ENCODE measurements around the gene TMEM94. TPM values are rescaled to one million over a fixed set of nuclear protein-coding genes. Genes with fewer than 3 reads are reported as not detected.
A peak's percentile ranks its signal among the peaks of the same experiment; 100 is the strongest.

TMEM94 gene
- total and polyA plus RNA-seq, 2 of the 13 experiments (the other 11 are each of a cell fraction or from before 2014, with no cell fraction given), result 32.6 to 134 TPM

DNA sequence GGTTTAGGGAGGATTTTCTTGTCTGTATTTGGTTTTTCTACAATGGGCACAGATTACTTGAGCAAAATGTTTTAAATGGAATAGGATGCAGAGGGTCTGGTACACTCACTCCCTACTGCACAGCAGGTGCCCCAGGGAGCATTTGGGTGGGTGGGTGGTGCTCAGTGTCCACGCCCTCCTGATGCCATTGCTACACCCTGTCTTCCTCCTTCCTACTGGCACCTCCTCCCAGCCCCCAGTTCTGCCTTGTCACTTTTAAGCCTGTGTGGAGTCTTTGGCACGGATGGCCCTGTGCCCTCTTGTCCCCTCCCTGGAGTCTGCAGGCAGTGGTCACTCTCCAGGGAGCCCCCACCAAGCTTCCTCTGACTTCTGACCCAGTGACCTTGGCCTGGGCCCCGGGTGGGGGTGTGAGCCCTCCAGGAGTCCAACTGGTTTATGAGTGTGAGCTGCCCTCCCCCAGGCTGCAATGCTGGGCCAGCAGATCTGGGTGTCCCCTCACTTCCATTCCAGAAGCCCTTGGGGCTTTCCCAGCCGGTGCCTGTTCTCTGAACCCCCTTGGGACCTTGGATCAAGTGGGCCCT lies 84.6 kb downstream of the TMEM94 start:
- WGBS (ENCODE audit: low lambda C conversion rate), result 47% methylated on average over 4 of the region's 4 CpGs
- TF ChIP-seq ZNF354B (CRISPR knock-in tag; IDR thresholded peaks at IDR 0.05), result no peak
- no peak for TF ChIP-seq ZSCAN22 (CRISPR knock-in tag; IDR thresholded peaks at IDR 0.05)
- no peak for TF ChIP-seq ZNF784 (CRISPR knock-in tag; IDR thresholded peaks at IDR 0.05; ENCODE audit: borderline replicate concordance)
- TF ChIP-seq ZKSCAN5 (CRISPR knock-in tag; IDR thresholded peaks at IDR 0.05), result no peak
- peak; percentile 98 for TF ChIP-seq PPARG (CRISPR knock-in tag; conservative IDR thresholded peaks at IDR 0.05)
- peak; percentile 31 for TF ChIP-seq TEAD3 (CRISPR knock-in tag; optimal IDR thresholded peaks at IDR 0.05; ENCODE audit: borderline replicate concordance)
- TF ChIP-seq SIX1 (CRISPR knock-in tag; IDR thresholded peaks at IDR 0.05; ENCODE audit: borderline replicate concordance), result no peak
- TF ChIP-seq RFX3 (CRISPR knock-in tag; IDR thresholded peaks at IDR 0.05), result no peak
- no peak for TF ChIP-seq BRD4 (CRISPR knock-in tag; IDR thresholded peaks at IDR 0.05)
- TF ChIP-seq DRAP1 (CRISPR knock-in tag; IDR thresholded peaks at IDR 0.05), result no peak
- TF ChIP-seq EP300 (IDR thresholded peaks at IDR 0.05; ENCODE audit: low read depth in 2 of 2, low read length in 2 of 2), result 0 out of 4 replicates have a peak, but pooled peaks of 1 of the 2 experiments have one; percentile 16
- TF ChIP-seq EP300 (CRISPR knock-in tag; IDR thresholded peaks at IDR 0.05; ENCODE audit: borderline replicate concordance), result no peak
- TF ChIP-seq ETS1 (CRISPR knock-in tag; IDR thresholded peaks at IDR 0.05), result no peak
- no peak for TF ChIP-seq IKZF1 (IDR thresholded peaks at IDR 0.05)
- TF ChIP-seq ZFX (CRISPR knock-in tag; IDR thresholded peaks at IDR 0.05; ENCODE audit: low read depth), result no peak; the same call in 1 of the 2 replicates
- peak; percentile 61 for TF ChIP-seq BCL6 (CRISPR knock-in tag; IDR thresholded peaks at IDR 0.05)
- no peak for TF ChIP-seq ZNF205 (CRISPR knock-in tag; IDR thresholded peaks at IDR 0.05)
- no peak for TF ChIP-seq SP140L (CRISPR knock-in tag; IDR thresholded peaks at IDR 0.05; ENCODE audit: borderline replicate concordance)
- TF ChIP-seq FOXJ3 (CRISPR knock-in tag; IDR thresholded peaks at IDR 0.05; ENCODE audit: borderline replicate concordance), result no peak
- TF ChIP-seq UBTF (CRISPR knock-in tag; IDR thresholded peaks at IDR 0.05), result no peak
- TF ChIP-seq ZNF468 (CRISPR knock-in tag; IDR thresholded peaks at IDR 0.05), result no peak
- TF ChIP-seq STAG1 (CRISPR knock-in tag; IDR thresholded peaks at IDR 0.05), result no peak

More for the DNA sequence above, 84.6 kb downstream of the TMEM94 start:
- intact Hi-C loops (cut with micrococcal nuclease; ENCODE audit: unreplicated experiment), result no loop called here
- ChIA-PET CTCF (ENCODE audit: low intra/inter-chr PET ratio, low total read pairs) (no interaction called here), POLR2A (interaction anchor here (0.8 to 2.8 kb wide), 4 partner anchors 9 to 36 kb away, joined by 4 to 12 read pairs (median 6); partner anchors contain the start of gene LLGL2)
- H3K27ac ChIP-seq (ENCODE audit: extremely low read length, insufficient read depth, low read length), result peak overlapping the region; percentile 47
- FAIRE-seq, result peak; percentile 23
- H3K4me3 ChIP-seq (replicated peaks in 1 of 3; ENCODE audit: insufficient read depth in 1 of 3, low read depth in 2 of 3, low read length in 3 of 3), result no peak overlapping the region; a peak in 1 of 6 replicates
- 0 out of 2 replicates have a peak overlapping the region, but pooled peaks have one; percentile 15 for H3K4me2 ChIP-seq (ENCODE audit: low read depth, low read length)
- DNase-seq (ENCODE audit: low spot score), result no peak
- peaks cover 14% of the 10 kb centered on the region for H3K79me2 ChIP-seq (ENCODE audit: insufficient read depth, low read length)
- no peaks in the 10 kb centered on the region for H3K9me3 ChIP-seq (ENCODE audit: low read length)
- no peaks in the 10 kb centered on the region for H4K20me1 ChIP-seq (ENCODE audit: insufficient read depth, low read length)
- peak overlapping the region; percentile 9; the same call in 1 of the 2 replicates for H3K9ac ChIP-seq (ENCODE audit: insufficient read depth, low read depth, low read length)
- ATAC-seq, result peak; percentile 21
- peaks cover 65% of the 10 kb centered on the region for H3K4me1 ChIP-seq (ENCODE audit: insufficient read depth, low read length)
- H2AFZ ChIP-seq (ENCODE audit: low read length), result no peak overlapping the region
- BruUV-seq (replicated peaks), result no TSS peak
- in situ Hi-C loops (cut with HindIII; ENCODE audit: extremely low pct_ligation_motif_present, low pct_unique_long_range_greater_than_20kb), result no loop called here
- H3K36me3 ChIP-seq (replicated peaks in 1 of 2; ENCODE audit: control insufficient read depth in 1 of 2, insufficient read depth in 2 of 2, low read length in 2 of 2), result peaks cover 2 to 18% of the 10 kb centered on the region in 2 experiments; a peak in 3 of 5 replicates
- no peaks in the 10 kb centered on the region for H3K27me3 ChIP-seq (ENCODE audit: control insufficient read depth in 1 of 2, insufficient read depth in 2 of 2, low read length in 2 of 2)

Measured in HepG2 (cell line).